Measurements from ENCODE around the gene SCAND1. TPM values are rescaled to one million over a fixed set of nuclear protein-coding genes. Genes with fewer than 3 reads are reported as not detected.

SCAND1 gene
- total RNA-seq, 1 experiment from 2014 or later, result 59.6 TPM

Other genes starting within 250 kb of the SCAND1 start
- 282 TPM for gene RBM39, start 212.2 kb downstream of the SCAND1 start, total RNA-seq (2021; ENCODE audit: unreplicated experiment)
- gene PHF20, start 182.5 kb downstream of the SCAND1 start, total RNA-seq (2021; ENCODE audit: unreplicated experiment), result 51.5 TPM
- gene CNBD2, start 14.1 kb upstream of the SCAND1 start, total RNA-seq (2021; ENCODE audit: unreplicated experiment), result 3.7 TPM
- gene EPB41L1, start 200.2 kb upstream of the SCAND1 start, total RNA-seq (2021; ENCODE audit: unreplicated experiment), result 8.6 TPM